GM23338 (cell line): ENCODE measurements around the gene C1orf115. TPM values are rescaled to one million over a fixed set of nuclear protein-coding genes. Genes with fewer than 3 reads are reported as not detected.

Experiments used
- ATAC-seq: fragments of 200-7000 bp; cut with Tn5 transposase; 3 replicates; pipeline ENCODE4 v1.9.1; 2020
- DNase-seq: peaks from one replicate; pipeline ENCODE4 v3.0.0-alpha.2; 2015; ENCODE audit warnings: low spot score
- H2AFZ ChIP-seq: fragments of 200-600 bp; sonication (generic); 2 replicates; pipeline ENCODE4 v1.8.0; 2016; ENCODE audit warnings: antibody characterized with exemption, mild to moderate bottlenecking, moderate library complexity
- H3F3A ChIP-seq: fragments of 200-600 bp; sonication (generic); replicated peaks from 2 replicates; pipeline ENCODE4 v1.8.0; 2017; ENCODE audit warnings: antibody characterized with exemption, mixed run types, low read depth
- H3K27ac ChIP-seq: fragments of 200-600 bp; sonication (generic); 2 replicates; pipeline ENCODE4 v1.6.1; 2016; ENCODE audit warnings: low read depth
- H3K27me3 ChIP-seq: fragments of 200-600 bp; sonication (generic); 2 replicates; pipeline ENCODE4 v1.8.0; 2016; ENCODE audit warnings: mild to moderate bottlenecking, mixed run types, moderate library complexity; ENCODE audit not compliant: insufficient read depth
- H3K36me3 ChIP-seq: fragments of 200-600 bp; sonication (generic); 2 replicates; pipeline ENCODE4 v1.8.0; 2016; ENCODE audit warnings: mild to moderate bottlenecking; ENCODE audit not compliant: insufficient read depth
- H3K4me1 ChIP-seq: fragments of 200-600 bp; sonication (generic); 2 replicates; pipeline ENCODE4 v1.8.0; 2016; ENCODE audit warnings: mild to moderate bottlenecking, moderate library complexity; ENCODE audit not compliant: insufficient read depth
- H3K4me2 ChIP-seq: fragments of 200-600 bp; sonication (generic); 2 replicates; pipeline ENCODE4 v1.7.1; 2017; ENCODE audit warnings: mixed run types
- H3K4me3 ChIP-seq: fragments of 200-600 bp; sonication (generic); 2 replicates; pipeline ENCODE4 v1.6.1; 2016; ENCODE audit warnings: mixed run types
- H3K79me2 ChIP-seq: fragments of 200-600 bp; sonication (generic); replicated peaks from 2 replicates; pipeline ENCODE4 v1.8.0; 2017; ENCODE audit warnings: mild to moderate bottlenecking; ENCODE audit not compliant: insufficient read depth
- H3K9me2 ChIP-seq: fragments of 200-600 bp; sonication (generic); 2 replicates; pipeline ENCODE4 v1.8.0; 2017; ENCODE audit not compliant: insufficient read depth
- H4K20me1 ChIP-seq: fragments of 200-600 bp; sonication (generic); replicated peaks from 2 replicates; pipeline ENCODE4 v1.8.0; 2017; ENCODE audit warnings: mild to moderate bottlenecking; ENCODE audit not compliant: insufficient read depth
- H3K27ac Mint-ChIP-seq: 2 replicates; pipeline ENCODE4 v1.8.0; 2020; ENCODE audit warnings: inconsistent platforms, mild to moderate bottlenecking, moderate library complexity, mixed read lengths
- H3K27me3 Mint-ChIP-seq: 3 replicates; pipeline ENCODE4 v1.8.0; 2022; ENCODE audit warnings: low read depth, mild to moderate bottlenecking, moderate library complexity, mixed read lengths, inconsistent platforms; ENCODE audit not compliant: insufficient read depth, poor library complexity
- H3K36me3 Mint-ChIP-seq: 3 replicates; pipeline ENCODE4 v1.8.0; 2021; ENCODE audit warnings: low read depth, mild to moderate bottlenecking, inconsistent platforms, moderate library complexity, mixed read lengths
- H3K4me1 Mint-ChIP-seq: 3 replicates; pipeline ENCODE4 v1.8.0; 2020; ENCODE audit warnings: mild to moderate bottlenecking, inconsistent platforms, mixed read lengths
- H3K4me3 Mint-ChIP-seq: 3 replicates; pipeline ENCODE4 v1.8.0; 2021; ENCODE audit warnings: moderate library complexity, mild to moderate bottlenecking, inconsistent platforms, mixed read lengths
- H3K9me3 Mint-ChIP-seq: 3 replicates; pipeline ENCODE4 v1.8.0; 2020; ENCODE audit warnings: moderate library complexity, mild to moderate bottlenecking, inconsistent platforms, mixed read lengths
- CREB1 ChIP-seq: fragments of 250-450 bp; sonication (Bioruptor Pico); IDR thresholded peaks from 2 replicates; pipeline ENCODE4 v1.5.0; 2020; ENCODE audit warnings: low read depth, mild to moderate bottlenecking, moderate library complexity
- EZH2 ChIP-seq: fragments of 200-600 bp; sonication (generic); IDR thresholded peaks from one replicate; pipeline ENCODE4 v1.8.0; 2017; ENCODE audit warnings: antibody characterized with exemption, mild to moderate bottlenecking, low read depth; ENCODE audit not compliant: unreplicated experiment
- EZH2phosphoT487 ChIP-seq: fragments of 200-600 bp; sonication (generic); IDR thresholded peaks from one replicate; pipeline ENCODE4 v1.8.1; 2018; ENCODE audit warnings: antibody characterized with exemption; ENCODE audit not compliant: unreplicated experiment
- JUNB ChIP-seq: IDR thresholded peaks from one replicate; pipeline ENCODE4 v1.6.1; 2016; ENCODE audit warnings: antibody characterized with exemption; ENCODE audit not compliant: unreplicated experiment
- NANOG ChIP-seq: IDR thresholded peaks from 2 replicates; pipeline ENCODE4 v1.6.1; 2016; ENCODE audit warnings: antibody characterized with exemption, borderline replicate concordance
- POLR2AphosphoS5 ChIP-seq: IDR thresholded peaks from 2 replicates; pipeline ENCODE4 v1.6.1; 2016; ENCODE audit warnings: antibody characterized with exemption, low read depth
- REST ChIP-seq: IDR thresholded peaks from one replicate; pipeline ENCODE4 v1.6.1; 2018; ENCODE audit warnings: antibody characterized with exemption; ENCODE audit not compliant: unreplicated experiment
- STAT1 ChIP-seq: IDR thresholded peaks from one replicate; pipeline ENCODE4 v1.6.1; 2016; ENCODE audit warnings: antibody characterized with exemption; ENCODE audit not compliant: unreplicated experiment
- ZNF114 ChIP-seq: fragments of 250-450 bp; sonication (Bioruptor Pico); IDR thresholded peaks from 2 replicates; pipeline ENCODE4 v1.5.0; 2020; ENCODE audit warnings: mild to moderate bottlenecking, moderate library complexity
- ZNF331 ChIP-seq: fragments of 250-450 bp; sonication (Bioruptor Pico); IDR thresholded peaks from 2 replicates; pipeline ENCODE4 v1.5.0; 2020; ENCODE audit warnings: low read depth, mild to moderate bottlenecking, moderate library complexity
- polyA plus RNA-seq: library from polyadenylated mRNA; unstranded; fragments of >200 nt; fragmentation: Nextera tagmentation; extraction: Ambion mirVana; gene quantifications from 2 replicates; pipeline ENCODE4 v1.2.1, GENCODE V29; 2016
- total RNA-seq: library from RNA; depleted of rRNA; stranded (reverse); fragments of >200 nt; shearing (Covaris generic); gene quantifications from 2 replicates; pipeline ENCODE4 v1.2.3, GENCODE V29; 2014
- TF ChIP-seq, protein P1 (sequence below), 2 experiments: fragments of 200-600 bp in 1 of 2; sonication (generic) in 1 of 2; conservative IDR thresholded peaks; 2 replicates each; pipeline versions ENCODE4 v1.5.1 to v1.6.1; 2016 to 2017; ENCODE audit warnings: antibody characterized with exemption in 2 of 2, low read depth in 2 of 2, mild to moderate bottlenecking in 2 of 2, moderate library complexity in 1 of 2
- TF ChIP-seq, protein P2 (sequence below): fragments of 250-450 bp; sonication (Bioruptor Pico); IDR thresholded peaks from 2 replicates; pipeline ENCODE4 v1.5.0; 2020; ENCODE audit warnings: mild to moderate bottlenecking, moderate library complexity
- TF ChIP-seq, protein P3 (sequence below): IDR thresholded peaks from 2 replicates; pipeline ENCODE4 v1.6.1; 2016; ENCODE audit warnings: antibody characterized with exemption

C1orf115 gene
- total and polyA plus RNA-seq, 2 experiments from 2014 or later, result 2.5 to 6.0 TPM

GRCh38 chr1:220708936-220709801 is 19.0 kb downstream of the C1orf115 start:
- Histone ChIP-seq H2AFZ (no peak overlapping the region), H3K36me3 (no peaks in the 10 kb centered on the region), H3K9me2 (0 out of 2 replicates have a peak, but pooled peaks cover 3% of the 10 kb centered on the region), H4K20me1 (no peaks in the 10 kb centered on the region), H3K4me2 (no peak overlapping the region), H3F3A (no peaks in the 10 kb centered on the region), H3K4me3 (no peak overlapping the region), H3K27me3 (no peaks in the 10 kb centered on the region), H3K79me2 (no peaks in the 10 kb centered on the region), H3K27ac (no peak overlapping the region), H3K4me1 (no peaks in the 10 kb centered on the region)
- Mint-ChIP-seq H3K9me3 (0 out of 3 replicates have a peak, but pooled peaks cover under 1% of the 10 kb centered on the region), H3K4me1 (peaks cover 7% of the 10 kb centered on the region), H3K36me3 (no peaks in the 10 kb centered on the region), H3K27me3 (peaks cover under 1% of the 10 kb centered on the region), H3K4me3 (no peak overlapping the region), H3K27ac (no peak overlapping the region)
- ATAC-seq, result no peak
- TF ChIP-seq REST (no peak), EZH2 (no peak), NANOG (no peak), CREB1 (CRISPR knock-in tag) (no peak), STAT1 (no peak), POLR2AphosphoS5 (no peak), JUNB (no peak), EZH2phosphoT487 (no peak), ZNF331 (CRISPR knock-in tag) (no peak), ZNF114 (no peak)
- TF ChIP-seq, protein P1, sequence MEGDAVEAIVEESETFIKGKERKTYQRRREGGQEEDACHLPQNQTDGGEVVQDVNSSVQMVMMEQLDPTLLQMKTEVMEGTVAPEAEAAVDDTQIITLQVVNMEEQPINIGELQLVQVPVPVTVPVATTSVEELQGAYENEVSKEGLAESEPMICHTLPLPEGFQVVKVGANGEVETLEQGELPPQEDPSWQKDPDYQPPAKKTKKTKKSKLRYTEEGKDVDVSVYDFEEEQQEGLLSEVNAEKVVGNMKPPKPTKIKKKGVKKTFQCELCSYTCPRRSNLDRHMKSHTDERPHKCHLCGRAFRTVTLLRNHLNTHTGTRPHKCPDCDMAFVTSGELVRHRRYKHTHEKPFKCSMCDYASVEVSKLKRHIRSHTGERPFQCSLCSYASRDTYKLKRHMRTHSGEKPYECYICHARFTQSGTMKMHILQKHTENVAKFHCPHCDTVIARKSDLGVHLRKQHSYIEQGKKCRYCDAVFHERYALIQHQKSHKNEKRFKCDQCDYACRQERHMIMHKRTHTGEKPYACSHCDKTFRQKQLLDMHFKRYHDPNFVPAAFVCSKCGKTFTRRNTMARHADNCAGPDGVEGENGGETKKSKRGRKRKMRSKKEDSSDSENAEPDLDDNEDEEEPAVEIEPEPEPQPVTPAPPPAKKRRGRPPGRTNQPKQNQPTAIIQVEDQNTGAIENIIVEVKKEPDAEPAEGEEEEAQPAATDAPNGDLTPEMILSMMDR (conservative IDR thresholded peaks at IDR 0.05; ENCODE audit: low read depth in 2 of 2), result no peak
- TF ChIP-seq, protein P2, sequence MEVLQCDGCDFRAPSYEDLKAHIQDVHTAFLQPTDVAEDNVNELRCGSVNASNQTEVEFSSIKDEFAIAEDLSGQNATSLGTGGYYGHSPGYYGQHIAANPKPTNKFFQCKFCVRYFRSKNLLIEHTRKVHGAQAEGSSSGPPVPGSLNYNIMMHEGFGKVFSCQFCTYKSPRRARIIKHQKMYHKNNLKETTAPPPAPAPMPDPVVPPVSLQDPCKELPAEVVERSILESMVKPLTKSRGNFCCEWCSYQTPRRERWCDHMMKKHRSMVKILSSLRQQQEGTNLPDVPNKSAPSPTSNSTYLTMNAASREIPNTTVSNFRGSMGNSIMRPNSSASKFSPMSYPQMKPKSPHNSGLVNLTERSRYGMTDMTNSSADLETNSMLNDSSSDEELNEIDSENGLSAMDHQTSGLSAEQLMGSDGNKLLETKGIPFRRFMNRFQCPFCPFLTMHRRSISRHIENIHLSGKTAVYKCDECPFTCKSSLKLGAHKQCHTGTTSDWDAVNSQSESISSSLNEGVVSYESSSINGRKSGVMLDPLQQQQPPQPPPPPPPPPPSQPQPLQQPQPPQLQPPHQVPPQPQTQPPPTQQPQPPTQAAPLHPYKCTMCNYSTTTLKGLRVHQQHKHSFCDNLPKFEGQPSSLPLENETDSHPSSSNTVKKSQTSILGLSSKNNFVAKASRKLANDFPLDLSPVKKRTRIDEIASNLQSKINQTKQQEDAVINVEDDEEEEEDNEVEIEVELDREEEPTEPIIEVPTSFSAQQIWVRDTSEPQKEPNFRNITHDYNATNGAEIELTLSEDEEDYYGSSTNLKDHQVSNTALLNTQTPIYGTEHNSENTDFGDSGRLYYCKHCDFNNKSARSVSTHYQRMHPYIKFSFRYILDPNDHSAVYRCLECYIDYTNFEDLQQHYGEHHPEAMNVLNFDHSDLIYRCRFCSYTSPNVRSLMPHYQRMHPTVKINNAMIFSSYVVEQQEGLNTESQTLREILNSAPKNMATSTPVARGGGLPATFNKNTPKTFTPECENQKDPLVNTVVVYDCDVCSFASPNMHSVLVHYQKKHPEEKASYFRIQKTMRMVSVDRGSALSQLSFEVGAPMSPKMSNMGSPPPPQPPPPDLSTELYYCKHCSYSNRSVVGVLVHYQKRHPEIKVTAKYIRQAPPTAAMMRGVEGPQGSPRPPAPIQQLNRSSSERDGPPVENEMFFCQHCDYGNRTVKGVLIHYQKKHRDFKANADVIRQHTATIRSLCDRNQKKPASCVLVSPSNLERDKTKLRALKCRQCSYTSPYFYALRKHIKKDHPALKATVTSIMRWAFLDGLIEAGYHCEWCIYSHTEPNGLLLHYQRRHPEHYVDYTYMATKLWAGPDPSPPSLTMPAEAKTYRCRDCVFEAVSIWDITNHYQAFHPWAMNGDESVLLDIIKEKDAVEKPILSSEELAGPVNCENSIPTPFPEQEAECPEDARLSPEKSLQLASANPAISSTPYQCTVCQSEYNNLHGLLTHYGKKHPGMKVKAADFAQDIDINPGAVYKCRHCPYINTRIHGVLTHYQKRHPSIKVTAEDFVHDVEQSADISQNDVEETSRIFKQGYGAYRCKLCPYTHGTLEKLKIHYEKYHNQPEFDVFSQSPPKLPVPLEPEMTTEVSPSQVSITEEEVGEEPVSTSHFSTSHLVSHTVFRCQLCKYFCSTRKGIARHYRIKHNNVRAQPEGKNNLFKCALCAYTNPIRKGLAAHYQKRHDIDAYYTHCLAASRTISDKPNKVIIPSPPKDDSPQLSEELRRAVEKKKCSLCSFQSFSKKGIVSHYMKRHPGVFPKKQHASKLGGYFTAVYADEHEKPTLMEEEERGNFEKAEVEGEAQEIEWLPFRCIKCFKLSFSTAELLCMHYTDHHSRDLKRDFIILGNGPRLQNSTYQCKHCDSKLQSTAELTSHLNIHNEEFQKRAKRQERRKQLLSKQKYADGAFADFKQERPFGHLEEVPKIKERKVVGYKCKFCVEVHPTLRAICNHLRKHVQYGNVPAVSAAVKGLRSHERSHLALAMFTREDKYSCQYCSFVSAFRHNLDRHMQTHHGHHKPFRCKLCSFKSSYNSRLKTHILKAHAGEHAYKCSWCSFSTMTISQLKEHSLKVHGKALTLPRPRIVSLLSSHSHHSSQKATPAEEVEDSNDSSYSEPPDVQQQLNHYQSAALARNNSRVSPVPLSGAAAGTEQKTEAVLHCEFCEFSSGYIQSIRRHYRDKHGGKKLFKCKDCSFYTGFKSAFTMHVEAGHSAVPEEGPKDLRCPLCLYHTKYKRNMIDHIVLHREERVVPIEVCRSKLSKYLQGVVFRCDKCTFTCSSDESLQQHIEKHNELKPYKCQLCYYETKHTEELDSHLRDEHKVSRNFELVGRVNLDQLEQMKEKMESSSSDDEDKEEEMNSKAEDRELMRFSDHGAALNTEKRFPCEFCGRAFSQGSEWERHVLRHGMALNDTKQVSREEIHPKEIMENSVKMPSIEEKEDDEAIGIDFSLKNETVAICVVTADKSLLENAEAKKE (CRISPR knock-in tag), result no peak
- TF ChIP-seq, protein P3, sequence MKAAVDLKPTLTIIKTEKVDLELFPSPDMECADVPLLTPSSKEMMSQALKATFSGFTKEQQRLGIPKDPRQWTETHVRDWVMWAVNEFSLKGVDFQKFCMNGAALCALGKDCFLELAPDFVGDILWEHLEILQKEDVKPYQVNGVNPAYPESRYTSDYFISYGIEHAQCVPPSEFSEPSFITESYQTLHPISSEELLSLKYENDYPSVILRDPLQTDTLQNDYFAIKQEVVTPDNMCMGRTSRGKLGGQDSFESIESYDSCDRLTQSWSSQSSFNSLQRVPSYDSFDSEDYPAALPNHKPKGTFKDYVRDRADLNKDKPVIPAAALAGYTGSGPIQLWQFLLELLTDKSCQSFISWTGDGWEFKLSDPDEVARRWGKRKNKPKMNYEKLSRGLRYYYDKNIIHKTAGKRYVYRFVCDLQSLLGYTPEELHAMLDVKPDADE, result no peak
- no peak for DNase-seq
